GM21825 (cell line): ENCODE results near the gene RPL11.
"Not testable (repeated sequence)": the region's sequence is repeated elsewhere in the genome, so short reads cannot be mapped to it uniquely, and the experiment has no call there.

Experiments used
- ATAC-seq: cut with Tn5 transposase; IDR thresholded peaks from one replicate; pipeline ENCODE4 v1.9.1; 2021; ENCODE audit warnings: mild to moderate bottlenecking, moderate library complexity; ENCODE audit not compliant: unreplicated experiment

RPL11 gene

GRCh38 chr1:23727362-23727811 lies 35.8 kb downstream of the RPL11 start:
- ATAC-seq, result no peak

- ATAC-seq, result no peak
These were observed 41.0 kb downstream of the RPL11 start for GRCh38 chr1:23732363-23733224.

- ATAC-seq, result not testable (repeated sequence)
These were observed 41.7 kb downstream of the RPL11 start for GRCh38 chr1:23733281-23733680.

GRCh38 chr1:23736437-23737134 lies 45.0 kb downstream of the RPL11 start:
- ATAC-seq, result no peak

GRCh38 chr1:23741609-23742008 lies 50.0 kb downstream of the RPL11 start:
- ATAC-seq, result no peak

GRCh38 chr1:23742670-23743286 lies 51.2 kb downstream of the RPL11 start:
- ATAC-seq, result peak; percentile 22

- peak; percentile 77 for ATAC-seq
These were observed 51.9 kb downstream of the RPL11 start, which contains the start of gene ELOA for GRCh38 chr1:23743287-23744152. TSS of gene ELOA (plus strand) at chr1:23743471. CDS start at chr1:23743504, 33 bp downstream.

- no peak for ATAC-seq
These were observed 53.9 kb downstream of the RPL11 start for GRCh38 chr1:23745515-23745914.
